Activated CD8-positive, alpha-beta memory T cell treated with anti-CD3 and anti-CD28 coated beads, Interleukin-2, amount 10 ng/mL, durations not matched to agents 7 days and 5 days (primary cell): ENCODE results near the gene TRNT1. TPM values are rescaled to one million over a fixed set of nuclear protein-coding genes. Genes with fewer than 3 reads are reported as not detected.

Experiments used
- ATAC-seq: fragments of 150-1000 bp; cut with Tn5 transposase; one replicate; pipeline ENCODE4 v1.10.0; 2021; ENCODE audit warnings: moderate library complexity
- CTCF ChIA-PET: fragments of 350-600 bp; sonication (Branson Sonifier 250); formaldehyde crosslinking; loops from one replicate; lab custom pipeline; 2021; ENCODE audit warnings: antibody characterized with exemption; lab: Charles Lee
- DNase-seq: peaks from one replicate; pipeline ENCODE4 v3.0.0-alpha.2; 2020
- H3K27ac Mint-ChIP-seq: one replicate; pipeline ENCODE4 v1.8.0; 2021; ENCODE audit warnings: mild to moderate bottlenecking, mixed read lengths
- H3K27me3 Mint-ChIP-seq: one replicate; pipeline ENCODE4 v1.8.0; 2021; ENCODE audit warnings: mixed read lengths
- H3K36me3 Mint-ChIP-seq: one replicate; pipeline ENCODE4 v1.8.0; 2021; ENCODE audit warnings: mild to moderate bottlenecking, mixed read lengths
- H3K4me1 Mint-ChIP-seq: one replicate; pipeline ENCODE4 v1.8.0; 2021; ENCODE audit warnings: mixed read lengths
- H3K4me3 Mint-ChIP-seq: one replicate; pipeline ENCODE4 v1.8.0; 2021; ENCODE audit warnings: mild to moderate bottlenecking, moderate library complexity, mixed read lengths
- H3K9me3 Mint-ChIP-seq: one replicate; pipeline ENCODE4 v1.8.0; 2022; ENCODE audit warnings: low read depth, mixed read lengths
- total RNA-seq, 2 experiments: library from RNA; stranded (reverse); gene quantifications; one replicate each; pipeline ENCODE4 v1.2.3, GENCODE V29; 2021

TRNT1 gene
- total RNA-seq, result 10 to 100 TPM; 35.0 to 39.6 TPM

GRCh38 chr3:3126477-3127431 lies at the start of gene TRNT1:
Gene TRNT1 (plus strand): TSS chr3:3126940. CDS start chr3:3129041, 2,101 bp downstream.
- no peaks in the 10 kb centered on the region for H3K27me3 Mint-ChIP-seq
- CTCF ChIA-PET, result no interaction called here
- peak within 1 kb of the TSS; percentile 96 for H3K27ac Mint-ChIP-seq
- peaks cover 34% of the 10 kb centered on the region for H3K36me3 Mint-ChIP-seq
- peak; percentile 95 for ATAC-seq
- H3K9me3 Mint-ChIP-seq, result no peaks in the 10 kb centered on the region
- peaks cover 36% of the 10 kb centered on the region for H3K4me1 Mint-ChIP-seq
- DNase-seq, result peak; percentile 95
- H3K4me3 Mint-ChIP-seq, result peak within 1 kb of the TSS; percentile 96

GRCh38 chr3:3080309-3080708 lies 46.4 kb upstream of the TRNT1 start:
- no peak for DNase-seq
- no peak for ATAC-seq
- H3K36me3 Mint-ChIP-seq, result no peaks in the 10 kb centered on the region
- H3K27me3 Mint-ChIP-seq, result no peaks in the 10 kb centered on the region
- H3K27ac Mint-ChIP-seq, result no peak overlapping the region
- CTCF ChIA-PET, result no interaction called here
- no peak overlapping the region for H3K4me3 Mint-ChIP-seq
- no peaks in the 10 kb centered on the region for H3K4me1 Mint-ChIP-seq
- no peaks in the 10 kb centered on the region for H3K9me3 Mint-ChIP-seq

GRCh38 chr3:3081381-3082233 lies 45.1 kb upstream of the TRNT1 start:
- ATAC-seq, result no peak
- Mint-ChIP-seq H3K27me3 (no peaks in the 10 kb centered on the region), H3K36me3 (no peaks in the 10 kb centered on the region), H3K27ac (no peak overlapping the region), H3K9me3 (no peaks in the 10 kb centered on the region), H3K4me3 (no peak overlapping the region), H3K4me1 (no peaks in the 10 kb centered on the region)
- CTCF ChIA-PET, result no interaction called here
- DNase-seq, result no peak

GRCh38 chr3:3082234-3082924 lies 44.4 kb upstream of the TRNT1 start:
- ATAC-seq, result no peak
- Mint-ChIP-seq H3K4me1 (no peaks in the 10 kb centered on the region), H3K36me3 (no peaks in the 10 kb centered on the region), H3K4me3 (no peak overlapping the region), H3K27me3 (no peaks in the 10 kb centered on the region), H3K27ac (no peak overlapping the region), H3K9me3 (no peaks in the 10 kb centered on the region)
- no peak for DNase-seq
- CTCF ChIA-PET, result no interaction called here

GRCh38 chr3:3084890-3085289 lies 41.9 kb upstream of the TRNT1 start:
- Mint-ChIP-seq H3K27me3 (no peaks in the 10 kb centered on the region), H3K9me3 (no peaks in the 10 kb centered on the region), H3K4me1 (no peaks in the 10 kb centered on the region), H3K4me3 (no peak overlapping the region), H3K36me3 (no peaks in the 10 kb centered on the region), H3K27ac (no peak overlapping the region)
- CTCF ChIA-PET, result no interaction called here
- DNase-seq (no peak), ATAC-seq (no peak)

GRCh38 chr3:3085782-3086181 lies 41.0 kb upstream of the TRNT1 start:
- no peak for ATAC-seq
- no peak overlapping the region for H3K27ac Mint-ChIP-seq
- CTCF ChIA-PET, result no interaction called here
- no peak overlapping the region for H3K4me3 Mint-ChIP-seq
- H3K36me3 Mint-ChIP-seq, result no peaks in the 10 kb centered on the region
- DNase-seq, result no peak
- no peaks in the 10 kb centered on the region for H3K4me1 Mint-ChIP-seq
- H3K27me3 Mint-ChIP-seq, result no peaks in the 10 kb centered on the region
- H3K9me3 Mint-ChIP-seq, result no peaks in the 10 kb centered on the region

GRCh38 chr3:3086239-3086638 lies 40.5 kb upstream of the TRNT1 start:
- Mint-ChIP-seq H3K27me3 (no peaks in the 10 kb centered on the region), H3K4me1 (no peaks in the 10 kb centered on the region), H3K4me3 (no peak overlapping the region), H3K9me3 (no peaks in the 10 kb centered on the region), H3K27ac (no peak overlapping the region), H3K36me3 (no peaks in the 10 kb centered on the region)
- ATAC-seq (no peak), DNase-seq (no peak)
- CTCF ChIA-PET, result no interaction called here

GRCh38 chr3:3087279-3087678 lies 39.5 kb upstream of the TRNT1 start:
- DNase-seq, result no peak
- ATAC-seq, result no peak
- Mint-ChIP-seq H3K9me3 (no peaks in the 10 kb centered on the region), H3K4me1 (no peaks in the 10 kb centered on the region), H3K4me3 (no peak overlapping the region), H3K36me3 (no peaks in the 10 kb centered on the region), H3K27me3 (no peaks in the 10 kb centered on the region), H3K27ac (no peak overlapping the region)
- CTCF ChIA-PET, result no interaction called here

- Mint-ChIP-seq H3K4me1 (no peaks in the 10 kb centered on the region), H3K27me3 (no peaks in the 10 kb centered on the region), H3K36me3 (no peaks in the 10 kb centered on the region), H3K9me3 (no peaks in the 10 kb centered on the region), H3K27ac (no peak overlapping the region), H3K4me3 (no peak overlapping the region)
- DNase-seq, result no peak
- ATAC-seq, result no peak
- CTCF ChIA-PET, result no interaction called here
Observed at GRCh38 chr3:3087716-3088465, 38.8 kb upstream of the TRNT1 start.

GRCh38 chr3:3089017-3089416 lies 37.7 kb upstream of the TRNT1 start:
- H3K36me3 Mint-ChIP-seq, result no peaks in the 10 kb centered on the region
- no peak overlapping the region for H3K27ac Mint-ChIP-seq
- DNase-seq (no peak), ATAC-seq (no peak)
- no peak overlapping the region for H3K4me3 Mint-ChIP-seq
- CTCF ChIA-PET, result no interaction called here
- H3K4me1 Mint-ChIP-seq, result no peaks in the 10 kb centered on the region
- no peaks in the 10 kb centered on the region for H3K27me3 Mint-ChIP-seq
- H3K9me3 Mint-ChIP-seq, result no peaks in the 10 kb centered on the region

- DNase-seq (no peak), ATAC-seq (no peak)
- no peak overlapping the region for H3K27ac Mint-ChIP-seq
- H3K36me3 Mint-ChIP-seq, result no peaks in the 10 kb centered on the region
- H3K4me1 Mint-ChIP-seq, result peaks cover 3% of the 10 kb centered on the region
- peaks cover 5% of the 10 kb centered on the region for H3K27me3 Mint-ChIP-seq
- no peaks in the 10 kb centered on the region for H3K9me3 Mint-ChIP-seq
- CTCF ChIA-PET, result no interaction called here
- H3K4me3 Mint-ChIP-seq, result no peak overlapping the region
Observed at GRCh38 chr3:3097958-3098357, 28.8 kb upstream of the TRNT1 start.

GRCh38 chr3:3101660-3102458 lies 24.9 kb upstream of the TRNT1 start:
- DNase-seq (no peak), ATAC-seq (no peak)
- no peaks in the 10 kb centered on the region for H3K36me3 Mint-ChIP-seq
- H3K4me1 Mint-ChIP-seq, result peaks cover 3% of the 10 kb centered on the region
- CTCF ChIA-PET, result no interaction called here
- no peaks in the 10 kb centered on the region for H3K9me3 Mint-ChIP-seq
- H3K27ac Mint-ChIP-seq, result no peak overlapping the region
- H3K27me3 Mint-ChIP-seq, result peaks cover 10% of the 10 kb centered on the region
- no peak overlapping the region for H3K4me3 Mint-ChIP-seq
